Activated naive CD4-positive, alpha-beta T cell treated with anti-CD3 and anti-CD28 coated beads for 36 hours (primary cell): ENCODE data around the gene WDR59. TPM values are rescaled to one million over a fixed set of nuclear protein-coding genes. Genes with fewer than 3 reads are reported as not detected.

ENCODE experiments used
- CTCF ChIA-PET: fragments of 350-600 bp; sonication (Branson Sonifier 250); formaldehyde crosslinking; loops from one replicate; lab custom pipeline; 2021; ENCODE audit warnings: antibody characterized with exemption; lab: Charles Lee
- DNase-seq: peaks from one replicate; pipeline ENCODE4 v3.0.0-alpha.2; 2020
- H3K27ac Mint-ChIP-seq: one replicate; pipeline ENCODE4 v1.8.0; 2021; ENCODE audit warnings: mild to moderate bottlenecking, mixed read lengths
- H3K27me3 Mint-ChIP-seq: one replicate; pipeline ENCODE4 v1.8.0; 2021; ENCODE audit warnings: low read depth, mixed read lengths
- H3K36me3 Mint-ChIP-seq: one replicate; pipeline ENCODE4 v1.8.0; 2021; ENCODE audit warnings: low read depth, mixed read lengths
- H3K4me1 Mint-ChIP-seq: one replicate; pipeline ENCODE4 v1.8.0; 2021; ENCODE audit warnings: low read depth, mixed read lengths
- H3K4me3 Mint-ChIP-seq: one replicate; pipeline ENCODE4 v1.8.0; 2021; ENCODE audit warnings: mild to moderate bottlenecking, moderate library complexity, mixed read lengths
- H3K9me3 Mint-ChIP-seq: one replicate; pipeline ENCODE4 v1.8.0; 2021; ENCODE audit warnings: mixed read lengths
- intact Hi-C: fragments of 100-400 bp; cut with micrococcal nuclease; formaldehyde crosslinking; loops from one replicate; pipeline ENCODE4 v1.15.1; 2023
- total RNA-seq, 2 experiments: library from RNA; stranded (reverse); gene quantifications; one replicate each; pipeline ENCODE4 v1.2.3, GENCODE V29; 2021

The WDR59 gene
- total RNA-seq, 2 experiments from 2014 or later, result 47.8 to 55.6 TPM

- no peaks in the 10 kb centered on the region for H3K27me3 Mint-ChIP-seq
- no peaks in the 10 kb centered on the region for H3K36me3 Mint-ChIP-seq
- DNase-seq, result no peak
- CTCF ChIA-PET, result no interaction called here
- H3K4me3 Mint-ChIP-seq, result no peak overlapping the region
- no peaks in the 10 kb centered on the region for H3K4me1 Mint-ChIP-seq
- no peaks in the 10 kb centered on the region for H3K9me3 Mint-ChIP-seq
- H3K27ac Mint-ChIP-seq, result no peak overlapping the region
- intact Hi-C loops, result no loop called here
Measured at GRCh38 chr16:74841469-74841868, 143.5 kb downstream of the WDR59 start.

- DNase-seq, result no peak
- no peak overlapping the region for H3K4me3 Mint-ChIP-seq
- no peaks in the 10 kb centered on the region for H3K9me3 Mint-ChIP-seq
- no peaks in the 10 kb centered on the region for H3K4me1 Mint-ChIP-seq
- intact Hi-C loops, result no loop called here
- CTCF ChIA-PET, result no interaction called here
- no peak overlapping the region for H3K27ac Mint-ChIP-seq
- peaks cover 2% of the 10 kb centered on the region for H3K27me3 Mint-ChIP-seq
- H3K36me3 Mint-ChIP-seq, result no peaks in the 10 kb centered on the region
Measured at GRCh38 chr16:74837056-74837455, 147.9 kb downstream of the WDR59 start.

- no peak overlapping the region for H3K4me3 Mint-ChIP-seq
- DNase-seq, result no peak
- peaks cover 2% of the 10 kb centered on the region for H3K27me3 Mint-ChIP-seq
- intact Hi-C loops, result no loop called here
- H3K27ac Mint-ChIP-seq, result no peak overlapping the region
- no peaks in the 10 kb centered on the region for H3K9me3 Mint-ChIP-seq
- CTCF ChIA-PET, result no interaction called here
- no peaks in the 10 kb centered on the region for H3K36me3 Mint-ChIP-seq
- H3K4me1 Mint-ChIP-seq, result no peaks in the 10 kb centered on the region
Measured at GRCh38 chr16:74836111-74836671, 148.7 kb downstream of the WDR59 start.

GRCh38 chr16:74832228-74832627, 152.7 kb downstream of the WDR59 start:
- no peak overlapping the region for H3K27ac Mint-ChIP-seq
- peaks cover 14% of the 10 kb centered on the region for H3K9me3 Mint-ChIP-seq
- H3K36me3 Mint-ChIP-seq, result peaks cover 4% of the 10 kb centered on the region
- intact Hi-C loops, result no loop called here
- H3K27me3 Mint-ChIP-seq, result peaks cover 2% of the 10 kb centered on the region
- H3K4me1 Mint-ChIP-seq, result no peaks in the 10 kb centered on the region
- H3K4me3 Mint-ChIP-seq, result no peak overlapping the region
- CTCF ChIA-PET, result interaction anchor here (1.3 kb wide), 1 partner anchor 122 kb away, joined by 3 read pairs; no protein-coding TSS in a partner anchor
- DNase-seq, result no peak

GRCh38 chr16:74831467-74831866, 153.5 kb downstream of the WDR59 start:
- no peak overlapping the region for H3K4me3 Mint-ChIP-seq
- intact Hi-C loops, result no loop called here
- no peak for DNase-seq
- peaks cover 2% of the 10 kb centered on the region for H3K4me1 Mint-ChIP-seq
- H3K27me3 Mint-ChIP-seq, result peaks cover 2% of the 10 kb centered on the region
- CTCF ChIA-PET, result no interaction called here
- peaks cover 14% of the 10 kb centered on the region for H3K9me3 Mint-ChIP-seq
- H3K36me3 Mint-ChIP-seq, result peaks cover 4% of the 10 kb centered on the region
- no peak overlapping the region for H3K27ac Mint-ChIP-seq

GRCh38 chr16:74830648-74831047, 154.3 kb downstream of the WDR59 start:
- CTCF ChIA-PET, result interaction anchor here (1.2 to 1.5 kb wide), 2 partner anchors 17 to 32 kb away, joined by 3 to 5 read pairs; no protein-coding TSS in a partner anchor
- Mint-ChIP-seq H3K9me3 (peaks cover 14% of the 10 kb centered on the region), H3K4me3 (no peak overlapping the region), H3K4me1 (peaks cover 8% of the 10 kb centered on the region), H3K36me3 (peaks cover 4% of the 10 kb centered on the region), H3K27ac (no peak overlapping the region), H3K27me3 (peaks cover 2% of the 10 kb centered on the region)
- intact Hi-C loops, result no loop called here
- DNase-seq, result no peak

- H3K27ac Mint-ChIP-seq, result no peak overlapping the region
- no peak overlapping the region for H3K4me3 Mint-ChIP-seq
- peaks cover 2% of the 10 kb centered on the region for H3K27me3 Mint-ChIP-seq
- peaks cover 4% of the 10 kb centered on the region for H3K36me3 Mint-ChIP-seq
- H3K9me3 Mint-ChIP-seq, result peaks cover 14% of the 10 kb centered on the region
- peaks cover 8% of the 10 kb centered on the region for H3K4me1 Mint-ChIP-seq
- CTCF ChIA-PET, result interaction anchor here (1.2 to 1.5 kb wide), 2 partner anchors 16 to 33 kb away, joined by 3 to 5 read pairs; no protein-coding TSS in a partner anchor
- intact Hi-C loops, result no loop called here
- DNase-seq, result no peak
Measured at GRCh38 chr16:74829637-74830036, 155.3 kb downstream of the WDR59 start.

GRCh38 chr16:74825941-74826340, 159.0 kb downstream of the WDR59 start:
- Mint-ChIP-seq H3K36me3 (peaks cover 4% of the 10 kb centered on the region), H3K4me3 (no peak overlapping the region), H3K27me3 (peaks cover 3% of the 10 kb centered on the region), H3K9me3 (peaks cover 14% of the 10 kb centered on the region), H3K27ac (no peak overlapping the region), H3K4me1 (peaks cover 8% of the 10 kb centered on the region)
- intact Hi-C loops, result no loop called here
- CTCF ChIA-PET, result no interaction called here
- no peak for DNase-seq

- intact Hi-C loops, result no loop called here
- H3K4me3 Mint-ChIP-seq, result no peak overlapping the region
- H3K36me3 Mint-ChIP-seq, result peaks cover 4% of the 10 kb centered on the region
- no peak for DNase-seq
- no peak overlapping the region for H3K27ac Mint-ChIP-seq
- peaks cover 8% of the 10 kb centered on the region for H3K4me1 Mint-ChIP-seq
- CTCF ChIA-PET, result no interaction called here
- peaks cover 3% of the 10 kb centered on the region for H3K27me3 Mint-ChIP-seq
- peaks cover 14% of the 10 kb centered on the region for H3K9me3 Mint-ChIP-seq
Measured at GRCh38 chr16:74825016-74825415, 159.9 kb downstream of the WDR59 start.

Other genes starting within 250 kb of the WDR59 start
- under 1 TPM in 1 of 2 experiments, not detected in 1; 0.15 TPM for gene FA2H, start 210.3 kb downstream of the WDR59 start, total RNA-seq
- 10 to 100 TPM; 35.3 to 35.7 TPM for gene ZNRF1, start 13.9 kb upstream of the WDR59 start, total RNA-seq
- gene LDHD, start 131.7 kb upstream of the WDR59 start, total RNA-seq, result under 1 TPM; 0.33 to 0.42 TPM
- 10 to 100 TPM; 20.2 to 20.9 TPM for gene ZFP1, start 163.4 kb upstream of the WDR59 start, total RNA-seq
- not detected for gene CTRB2, start 222.0 kb upstream of the WDR59 start, total RNA-seq
- not detected for gene CTRB1, start 233.9 kb upstream of the WDR59 start, total RNA-seq